NB4 (cell line): Measurements from ENCODE around the gene TPST2.

Source experiments
- DNase-seq: peaks from one replicate; pipeline ENCODE4 v3.0.0; 2010; ENCODE audit warnings: low read depth
- H3K4me3 ChIP-seq: one replicate; pipeline ENCODE4 v1.5.1; 2011; ENCODE audit warnings: mild to moderate bottlenecking, low read depth, low read length, moderate library complexity
- MAX ChIP-seq: IDR thresholded peaks from 2 replicates; pipeline ENCODE4 v1.6.1; 2011; ENCODE audit warnings: low read depth, low read length
- MYC ChIP-seq: IDR thresholded peaks from 2 replicates; pipeline ENCODE4 v1.6.1; 2011; ENCODE audit warnings: low read depth, low read length
- POLR2A ChIP-seq: IDR thresholded peaks from 2 replicates; pipeline ENCODE4 v1.6.1; 2011; ENCODE audit warnings: mild to moderate bottlenecking; ENCODE audit not compliant: insufficient read length; ENCODE audit errors: extremely low read depth
- TF ChIP-seq, protein P1 (sequence below): IDR thresholded peaks from one replicate; pipeline ENCODE4 v1.5.1; 2012; ENCODE audit warnings: low read depth, low read length

The TPST2 gene

GRCh38 chr22:26581633-26582168 lies 8.2 kb downstream of the TPST2 start:
- DNase-seq: no peak
- TF ChIP-seq MAX: no peak
- TF ChIP-seq MYC: no peak
- TF ChIP-seq, protein P1, sequence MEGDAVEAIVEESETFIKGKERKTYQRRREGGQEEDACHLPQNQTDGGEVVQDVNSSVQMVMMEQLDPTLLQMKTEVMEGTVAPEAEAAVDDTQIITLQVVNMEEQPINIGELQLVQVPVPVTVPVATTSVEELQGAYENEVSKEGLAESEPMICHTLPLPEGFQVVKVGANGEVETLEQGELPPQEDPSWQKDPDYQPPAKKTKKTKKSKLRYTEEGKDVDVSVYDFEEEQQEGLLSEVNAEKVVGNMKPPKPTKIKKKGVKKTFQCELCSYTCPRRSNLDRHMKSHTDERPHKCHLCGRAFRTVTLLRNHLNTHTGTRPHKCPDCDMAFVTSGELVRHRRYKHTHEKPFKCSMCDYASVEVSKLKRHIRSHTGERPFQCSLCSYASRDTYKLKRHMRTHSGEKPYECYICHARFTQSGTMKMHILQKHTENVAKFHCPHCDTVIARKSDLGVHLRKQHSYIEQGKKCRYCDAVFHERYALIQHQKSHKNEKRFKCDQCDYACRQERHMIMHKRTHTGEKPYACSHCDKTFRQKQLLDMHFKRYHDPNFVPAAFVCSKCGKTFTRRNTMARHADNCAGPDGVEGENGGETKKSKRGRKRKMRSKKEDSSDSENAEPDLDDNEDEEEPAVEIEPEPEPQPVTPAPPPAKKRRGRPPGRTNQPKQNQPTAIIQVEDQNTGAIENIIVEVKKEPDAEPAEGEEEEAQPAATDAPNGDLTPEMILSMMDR: no peak
- no peak overlapping the region for H3K4me3 ChIP-seq

- no peak for TF ChIP-seq POLR2A
- TF ChIP-seq MAX: no peak
- TF ChIP-seq, protein P1: no peak
- TF ChIP-seq MYC: no peak
- H3K4me3 ChIP-seq: no peak overlapping the region
- no peak for DNase-seq
Measured at GRCh38 chr22:26581026-26581425, 8.9 kb downstream of the TPST2 start.

GRCh38 chr22:26580240-26580962 lies 9.5 kb downstream of the TPST2 start:
- H3K4me3 ChIP-seq: no peak overlapping the region
- TF ChIP-seq MAX: no peak
- no peak for TF ChIP-seq MYC
- TF ChIP-seq, protein P1: no peak
- TF ChIP-seq POLR2A: no peak
- no peak for DNase-seq

DNA sequence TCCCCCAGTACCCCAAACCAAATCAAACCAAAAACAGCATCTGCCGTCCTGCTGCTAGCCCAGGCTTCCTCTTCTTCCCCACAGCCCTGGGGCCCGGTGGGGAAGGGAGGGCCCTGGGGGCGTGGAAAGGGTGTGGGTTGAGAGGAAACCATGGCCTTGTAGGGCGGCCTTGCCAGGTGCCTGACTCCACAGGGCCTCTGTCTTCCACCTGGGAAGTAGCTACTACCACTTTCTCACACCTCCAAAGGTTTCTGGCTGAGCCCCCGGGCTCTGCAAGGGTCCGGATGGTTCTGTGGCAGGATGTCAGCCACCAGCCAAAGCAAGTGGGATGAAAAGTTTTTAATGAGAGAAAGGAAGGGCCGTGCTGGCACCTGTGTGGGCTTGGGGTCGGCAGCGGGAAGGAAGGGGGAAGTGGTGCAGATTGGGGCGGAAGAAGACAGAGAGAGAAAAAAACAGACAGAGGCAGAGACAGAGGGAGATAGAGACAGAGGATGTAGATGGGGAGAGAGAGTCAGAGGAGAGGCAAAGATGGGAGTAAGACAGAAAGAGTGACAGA lies 10.5 kb downstream of the TPST2 start:
- H3K4me3 ChIP-seq: no peak overlapping the region
- peak; percentile 83 for DNase-seq
- TF ChIP-seq POLR2A: no peak
- TF ChIP-seq, protein P1: no peak
- TF ChIP-seq MAX: no peak
- no peak for TF ChIP-seq MYC

- no peak for DNase-seq
- TF ChIP-seq MAX: no peak
- no peak for TF ChIP-seq POLR2A
- no peak for TF ChIP-seq MYC
- TF ChIP-seq, protein P1: no peak
Measured at GRCh38 chr22:26577081-26577480, 12.9 kb downstream of the TPST2 start.

More at GRCh38 chr22:26577081-26577480, 12.9 kb downstream of the TPST2 start:
- no peak overlapping the region for H3K4me3 ChIP-seq
